Measurements from ENCODE around the gene USP47.

DNA sequence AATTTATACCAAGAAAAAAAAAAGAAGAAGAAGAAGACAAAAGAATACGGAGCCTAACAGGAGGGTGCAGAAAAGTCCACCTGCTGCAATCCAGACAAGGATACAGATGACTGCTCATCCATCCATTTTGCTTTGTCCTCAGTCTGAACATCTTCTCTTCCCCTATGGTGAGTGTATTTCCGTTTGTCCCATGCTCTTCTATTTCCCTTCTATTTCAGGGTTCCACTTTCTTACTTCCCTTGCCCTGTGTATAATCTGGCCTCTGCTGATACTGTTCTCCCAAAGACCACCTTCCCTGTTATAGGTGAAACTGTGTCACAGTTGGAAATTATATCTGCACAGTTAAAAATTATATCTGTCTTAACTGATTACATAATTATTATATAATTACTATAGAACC, 48.7 kb upstream of the USP47 start:
- TF ChIP-seq, protein P1, sequence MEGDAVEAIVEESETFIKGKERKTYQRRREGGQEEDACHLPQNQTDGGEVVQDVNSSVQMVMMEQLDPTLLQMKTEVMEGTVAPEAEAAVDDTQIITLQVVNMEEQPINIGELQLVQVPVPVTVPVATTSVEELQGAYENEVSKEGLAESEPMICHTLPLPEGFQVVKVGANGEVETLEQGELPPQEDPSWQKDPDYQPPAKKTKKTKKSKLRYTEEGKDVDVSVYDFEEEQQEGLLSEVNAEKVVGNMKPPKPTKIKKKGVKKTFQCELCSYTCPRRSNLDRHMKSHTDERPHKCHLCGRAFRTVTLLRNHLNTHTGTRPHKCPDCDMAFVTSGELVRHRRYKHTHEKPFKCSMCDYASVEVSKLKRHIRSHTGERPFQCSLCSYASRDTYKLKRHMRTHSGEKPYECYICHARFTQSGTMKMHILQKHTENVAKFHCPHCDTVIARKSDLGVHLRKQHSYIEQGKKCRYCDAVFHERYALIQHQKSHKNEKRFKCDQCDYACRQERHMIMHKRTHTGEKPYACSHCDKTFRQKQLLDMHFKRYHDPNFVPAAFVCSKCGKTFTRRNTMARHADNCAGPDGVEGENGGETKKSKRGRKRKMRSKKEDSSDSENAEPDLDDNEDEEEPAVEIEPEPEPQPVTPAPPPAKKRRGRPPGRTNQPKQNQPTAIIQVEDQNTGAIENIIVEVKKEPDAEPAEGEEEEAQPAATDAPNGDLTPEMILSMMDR (IDR thresholded peaks at IDR 0.05; ENCODE audit: borderline replicate concordance, extremely low read depth, low read length, poor library complexity, severe bottlenecking) = no peak
- TF ChIP-seq EZH2 (IDR thresholded peaks at IDR 0.05; ENCODE audit: borderline replicate concordance, low read depth, low read length, severe bottlenecking) = no peak
